ENCODE results near the gene MMAB.

DNA sequence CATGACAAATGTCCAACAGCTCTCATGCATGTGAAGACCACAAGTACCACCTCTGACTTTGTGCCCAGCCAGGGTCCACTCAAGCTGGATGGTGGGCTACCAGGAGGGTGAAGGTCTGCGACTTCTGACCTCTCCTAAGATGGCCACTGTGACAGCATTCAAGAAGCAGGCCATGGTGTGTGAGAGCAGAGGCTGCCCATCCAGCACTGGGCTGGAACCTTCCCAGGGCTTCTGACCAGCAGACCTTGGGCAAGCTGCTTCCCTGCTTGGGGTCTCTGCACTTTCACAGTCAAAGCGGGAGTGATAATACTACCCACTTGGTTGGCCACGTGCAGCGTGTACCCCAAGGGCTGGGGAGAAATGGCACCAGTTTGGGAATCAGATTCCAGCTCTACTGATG is 10.4 kb downstream of the MMAB start:
- TF ChIP-seq, protein P1, sequence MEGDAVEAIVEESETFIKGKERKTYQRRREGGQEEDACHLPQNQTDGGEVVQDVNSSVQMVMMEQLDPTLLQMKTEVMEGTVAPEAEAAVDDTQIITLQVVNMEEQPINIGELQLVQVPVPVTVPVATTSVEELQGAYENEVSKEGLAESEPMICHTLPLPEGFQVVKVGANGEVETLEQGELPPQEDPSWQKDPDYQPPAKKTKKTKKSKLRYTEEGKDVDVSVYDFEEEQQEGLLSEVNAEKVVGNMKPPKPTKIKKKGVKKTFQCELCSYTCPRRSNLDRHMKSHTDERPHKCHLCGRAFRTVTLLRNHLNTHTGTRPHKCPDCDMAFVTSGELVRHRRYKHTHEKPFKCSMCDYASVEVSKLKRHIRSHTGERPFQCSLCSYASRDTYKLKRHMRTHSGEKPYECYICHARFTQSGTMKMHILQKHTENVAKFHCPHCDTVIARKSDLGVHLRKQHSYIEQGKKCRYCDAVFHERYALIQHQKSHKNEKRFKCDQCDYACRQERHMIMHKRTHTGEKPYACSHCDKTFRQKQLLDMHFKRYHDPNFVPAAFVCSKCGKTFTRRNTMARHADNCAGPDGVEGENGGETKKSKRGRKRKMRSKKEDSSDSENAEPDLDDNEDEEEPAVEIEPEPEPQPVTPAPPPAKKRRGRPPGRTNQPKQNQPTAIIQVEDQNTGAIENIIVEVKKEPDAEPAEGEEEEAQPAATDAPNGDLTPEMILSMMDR (IDR thresholded peaks at IDR 0.05), result no peak
- TF ChIP-seq POLR2A (IDR thresholded peaks at IDR 0.05), result no peak
